ENCODE measurements around the gene INS. TPM values are rescaled to one million over a fixed set of nuclear protein-coding genes. Genes with fewer than 3 reads are reported as not detected.

Gene INS
- polyA plus RNA-seq, 2 of the 4 experiments (the other 2 are of a cell fraction) = not detected

GRCh38 chr11:2146051-2146450 lies 15.0 kb downstream of the INS start:
- WGBS (ENCODE audit: missing lambda C conversion rate) = 72% methylated on average over 16 of the region's 19 CpGs
- DNase-seq (ENCODE audit: low read depth in 1 of 2, low spot score in 1 of 2) (no peak), FAIRE-seq (no peak), ATAC-seq (no peak)
- POLR2A ChIA-PET = no interaction called here
- H3K4me3 ChIP-seq = no peak overlapping the region
- no peak overlapping the region for H3K27ac ChIP-seq
- CTCF ChIA-PET = interaction anchor here (14.3 to 25.5 kb wide), 4 partner anchors 18 to 267 kb away, joined by 276 to 1333 read pairs (median 444); partner anchors contain the start of genes INS, MRPL23 and TH
- H3K9me3 ChIP-seq = no peaks in the 10 kb centered on the region
- TF ChIP-seq CBX2 (IDR thresholded peaks at IDR 0.05; ENCODE audit: borderline replicate concordance, low read depth) = no peak
- TF ChIP-seq BHLHE40 (IDR thresholded peaks at IDR 0.05; ENCODE audit: low read depth, low read length) = no peak
- no peak for TF ChIP-seq NR3C1 (IDR thresholded peaks at IDR 0.05)
- no peak for TF ChIP-seq JUNB (IDR thresholded peaks at IDR 0.05)
- TF ChIP-seq MAZ (IDR thresholded peaks at IDR 0.05; ENCODE audit: borderline replicate concordance, low read depth, low read length) = no peak
- no peak for TF ChIP-seq ATOH8 (CRISPR knock-in tag; IDR thresholded peaks at IDR 0.05; ENCODE audit: low read depth)
- TF ChIP-seq HDAC2 (IDR thresholded peaks at IDR 0.05) = no peak
- TF ChIP-seq ZFP36 (IDR thresholded peaks at IDR 0.05; ENCODE audit: borderline replicate concordance, partially characterized antibody) = no peak
- no peak for TF ChIP-seq SREBF2 (IDR thresholded peaks at IDR 0.05)
- TF ChIP-seq ELK1 (IDR thresholded peaks at IDR 0.05; ENCODE audit: low read depth, low read length) = no peak
- TF ChIP-seq MAFK (IDR thresholded peaks at IDR 0.05; ENCODE audit: partially characterized antibody) = no peak
- TF ChIP-seq E2F6 (IDR thresholded peaks at IDR 0.05; ENCODE audit: borderline replicate concordance, low read depth) = no peak
- no peak for TF ChIP-seq USF2 (IDR thresholded peaks at IDR 0.05)
- no peak for TF ChIP-seq MYC (IDR thresholded peaks at IDR 0.05; ENCODE audit: borderline replicate concordance, low read length)
- no peak for TF ChIP-seq HOXB5 (CRISPR knock-in tag; IDR thresholded peaks at IDR 0.05)
- TF ChIP-seq CHD2 (IDR thresholded peaks at IDR 0.05; ENCODE audit: low read length, partially characterized antibody) = no peak
- no peak for TF ChIP-seq NFE2L2 (conservative IDR thresholded peaks at IDR 0.05; ENCODE audit: low read length)
- TF ChIP-seq ZNF302 (CRISPR knock-in tag; IDR thresholded peaks at IDR 0.05) = no peak
- no peak for TF ChIP-seq CBX8 (IDR thresholded peaks at IDR 0.05)
- TF ChIP-seq CTCF (IDR thresholded peaks at IDR 0.05) = no peak
- no peak overlapping the region for H3K4me2 ChIP-seq
- peaks cover 19% of the 10 kb centered on the region; the same call in 2 of the 3 replicates for H3K4me1 ChIP-seq

GRCh38 chr11:2144544-2145248 lies 16.3 kb downstream of the INS start:
- 22% methylated on average over 14 of the region's 18 CpGs for WGBS (ENCODE audit: missing lambda C conversion rate)
- no peak for FAIRE-seq
- no peak for TF ChIP-seq REST (IDR thresholded peaks at IDR 0.05)
- TF ChIP-seq HOXB13 (CRISPR knock-in tag; IDR thresholded peaks at IDR 0.05; ENCODE audit: low read depth) = no peak
- no peak for TF ChIP-seq HOXB5 (CRISPR knock-in tag; IDR thresholded peaks at IDR 0.05)
- no peak for TF ChIP-seq HMGXB4 (CRISPR knock-in tag; IDR thresholded peaks at IDR 0.05; ENCODE audit: borderline replicate concordance)
- TF ChIP-seq CHD4 (IDR thresholded peaks at IDR 0.05; ENCODE audit: borderline replicate concordance) = no peak
- TF ChIP-seq TFCP2L1 (CRISPR knock-in tag; IDR thresholded peaks at IDR 0.05) = no peak
- TF ChIP-seq FOXS1 (CRISPR knock-in tag; IDR thresholded peaks at IDR 0.05) = no peak
- no peak for TF ChIP-seq NR3C1 (IDR thresholded peaks at IDR 0.05)
- TF ChIP-seq ZFP36 (IDR thresholded peaks at IDR 0.05; ENCODE audit: borderline replicate concordance, partially characterized antibody) = no peak

More at GRCh38 chr11:2144544-2145248, 16.3 kb downstream of the INS start:
- Histone ChIP-seq H3K4me3 (no peak overlapping the region), H3K27ac (no peak overlapping the region), H3K4me2 (peak overlapping the region; percentile 73; the same call in 1 of the 3 replicates), H3K4me1 (peaks cover 20% of the 10 kb centered on the region; the same call in 2 of the 3 replicates), H3K9me3 (no peaks in the 10 kb centered on the region)
- DNase-seq (ENCODE audit: low read depth in 1 of 2, low spot score in 1 of 2) (no peak), ATAC-seq (no peak)
- ChIA-PET CTCF (interaction anchor here (0.7 to 25.5 kb wide), 8 partner anchors 8 to 548 kb away, joined by 3 to 1333 read pairs (median 7); partner anchors contain the start of genes INS and TH), POLR2A (no interaction called here)

Measured in A549 (cell line).